GM18517 (cell line): ENCODE data around the gene CACNG8.
"Not testable (repeated sequence)": the region's sequence is repeated elsewhere in the genome, so short reads cannot be mapped to it uniquely, and the experiment has no call there.

Experiments used
- ATAC-seq: cut with Tn5 transposase; IDR thresholded peaks from one replicate; pipeline ENCODE4 v1.9.1; 2021; ENCODE audit warnings: mild to moderate bottlenecking, moderate library complexity; ENCODE audit not compliant: unreplicated experiment

CACNG8 gene

GRCh38 chr19:53962887-53963431 lies at the start of gene CACNG8:
Gene CACNG8, plus strand, starts transcription at chr19:53962937.
- ATAC-seq, result no peak

DNA sequence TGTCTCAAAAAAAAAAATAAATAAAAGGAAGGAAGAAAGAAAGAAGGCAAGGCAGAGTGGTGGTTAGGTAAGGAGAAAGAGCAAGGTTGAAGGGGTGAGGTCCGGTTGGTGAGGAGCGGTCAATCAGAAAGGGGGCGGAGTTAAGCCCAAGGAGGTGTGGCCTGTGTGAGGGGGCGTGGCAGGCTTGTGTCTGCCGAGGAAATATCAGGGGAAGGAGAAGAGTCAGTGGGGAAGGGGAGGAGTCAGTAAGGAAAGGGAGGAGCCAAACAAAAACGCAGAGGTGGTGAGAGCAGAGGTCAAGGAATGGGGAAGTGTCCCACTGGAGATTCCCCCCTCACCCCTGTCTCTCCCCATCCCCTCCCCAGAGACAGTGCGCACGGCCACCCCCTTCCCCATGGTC lies 47.7 kb upstream of the CACNG8 start:
- ATAC-seq, result no peak

- ATAC-seq, result no peak
Observed at GRCh38 chr19:53916004-53916403, 46.7 kb upstream of the CACNG8 start.

GRCh38 chr19:53917356-53917755 lies 45.4 kb upstream of the CACNG8 start:
- no peak for ATAC-seq

- ATAC-seq, result no peak
Observed at GRCh38 chr19:53927739-53928138, 35.0 kb upstream of the CACNG8 start.

DNA sequence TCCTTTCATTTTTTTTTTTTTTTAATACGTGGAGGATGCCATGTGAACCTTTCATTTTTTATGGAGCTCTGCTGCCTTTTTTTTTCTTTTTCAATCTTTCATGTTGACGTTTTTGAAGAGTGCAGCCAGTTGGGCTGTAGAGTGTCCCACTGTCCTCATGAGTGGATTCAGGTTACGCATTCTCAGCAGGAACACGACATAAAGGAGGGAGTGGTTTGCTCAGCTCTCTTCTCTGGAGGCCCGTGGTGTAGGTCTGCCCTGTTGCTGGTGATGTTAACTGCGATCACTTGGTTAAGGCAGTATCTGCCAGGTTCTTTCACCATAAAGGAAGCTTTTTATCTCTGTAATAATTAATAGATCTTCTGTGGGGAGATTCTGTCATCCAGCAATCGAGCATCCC lies 26.7 kb upstream of the CACNG8 start:
- no peak for ATAC-seq

DNA sequence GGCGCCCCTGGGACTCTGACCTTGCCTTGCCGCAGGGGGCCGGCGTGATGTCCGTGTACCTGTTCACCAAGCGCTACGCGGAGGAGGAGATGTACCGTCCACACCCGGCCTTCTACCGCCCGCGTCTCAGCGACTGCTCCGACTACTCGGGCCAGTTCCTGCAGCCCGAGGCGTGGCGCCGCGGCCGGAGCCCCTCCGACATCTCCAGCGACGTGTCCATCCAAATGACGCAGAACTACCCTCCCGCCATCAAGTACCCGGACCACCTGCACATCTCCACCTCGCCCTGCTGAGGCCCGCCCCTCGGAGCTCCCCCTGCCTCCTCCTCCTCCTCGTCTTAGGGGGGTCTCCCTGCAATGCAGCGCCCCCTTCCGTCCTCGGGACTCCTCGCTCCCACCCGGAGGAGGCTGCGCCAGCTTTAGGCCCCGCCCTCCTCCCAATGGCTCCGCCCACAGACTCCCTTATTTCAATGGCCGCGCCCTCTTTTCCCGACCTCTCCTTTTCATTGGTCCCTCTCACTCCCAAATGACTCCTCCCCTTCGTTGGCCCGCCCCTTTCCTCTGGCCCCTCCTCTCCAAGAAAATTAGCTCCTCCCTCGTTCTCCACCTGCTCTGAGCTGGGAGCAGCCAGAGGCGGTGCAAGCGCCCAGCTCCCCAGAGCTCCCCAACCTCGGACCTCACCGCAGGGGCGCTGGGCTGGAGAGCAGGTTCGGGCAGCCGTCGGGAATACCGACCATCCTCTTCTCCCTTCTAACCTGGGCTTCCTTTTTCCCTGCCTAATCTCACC lies 20.5 kb upstream of the CACNG8 start:
- ATAC-seq, result no peak

DNA sequence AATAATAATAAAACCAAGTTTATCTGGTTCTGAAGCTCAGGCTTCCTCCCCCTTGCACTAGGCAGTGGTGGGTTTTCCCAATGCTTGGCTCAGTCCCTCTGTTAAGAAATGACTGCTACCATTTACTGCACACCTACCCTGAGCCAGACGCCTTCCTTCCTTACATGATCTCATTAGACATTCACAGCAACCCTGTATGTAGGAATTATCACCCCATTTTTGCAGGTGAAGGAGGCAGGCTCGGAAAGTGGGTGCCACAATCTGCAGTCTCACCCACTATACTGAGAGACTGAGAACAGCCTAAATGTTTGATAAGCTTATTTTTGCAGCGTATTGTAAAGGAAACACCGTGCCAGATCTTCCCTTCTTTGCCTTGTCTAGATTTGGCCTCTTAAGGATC lies 18.3 kb upstream of the CACNG8 start:
- no peak for ATAC-seq

- no peak for ATAC-seq
Observed at GRCh38 chr19:53944933-53945332, 17.8 kb upstream of the CACNG8 start.

DNA sequence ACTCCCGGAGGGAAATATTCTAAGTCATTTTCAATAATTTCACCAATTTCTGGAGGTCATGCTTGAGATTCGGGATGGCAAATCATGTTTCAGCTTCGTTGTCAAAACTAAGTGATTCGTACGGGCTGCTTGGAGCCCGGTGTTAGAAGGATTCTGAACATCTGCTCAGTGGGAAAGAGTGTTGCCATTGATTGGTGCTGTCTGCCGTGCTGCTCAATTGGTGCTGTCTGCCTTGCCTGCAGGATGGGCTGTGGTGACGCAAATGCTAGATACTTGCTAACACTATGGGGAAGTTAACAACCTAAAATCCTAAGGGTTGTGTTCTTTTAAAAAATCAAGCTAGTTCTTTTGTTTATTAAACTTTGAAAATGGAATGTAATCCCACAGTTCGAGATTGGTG lies 17.3 kb upstream of the CACNG8 start:
- ATAC-seq, result no peak

GRCh38 chr19:53945998-53946397 lies 16.7 kb upstream of the CACNG8 start:
- ATAC-seq, result no peak

- ATAC-seq, result no peak
Observed at GRCh38 chr19:53947624-53948023, 15.1 kb upstream of the CACNG8 start.

DNA sequence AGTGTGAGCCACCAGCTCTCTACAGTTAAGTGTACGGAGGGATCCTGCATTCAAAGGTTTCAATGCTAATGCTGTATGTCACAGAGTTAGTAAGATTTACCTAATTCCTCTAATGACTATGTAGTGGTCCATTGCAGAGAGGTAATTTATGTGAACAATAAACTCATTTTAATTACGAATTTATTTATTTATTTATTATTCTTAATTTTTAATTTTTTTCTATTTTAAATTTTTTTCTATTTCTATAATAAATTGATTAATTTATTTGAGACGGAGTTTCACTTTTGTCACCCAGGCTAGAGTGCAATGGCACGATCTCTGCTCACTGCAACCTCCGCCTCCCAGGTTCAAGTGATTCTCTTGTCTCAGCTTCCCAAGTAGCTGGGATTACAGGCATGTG lies 14.1 kb upstream of the CACNG8 start:
- ATAC-seq, result not testable (repeated sequence)

DNA sequence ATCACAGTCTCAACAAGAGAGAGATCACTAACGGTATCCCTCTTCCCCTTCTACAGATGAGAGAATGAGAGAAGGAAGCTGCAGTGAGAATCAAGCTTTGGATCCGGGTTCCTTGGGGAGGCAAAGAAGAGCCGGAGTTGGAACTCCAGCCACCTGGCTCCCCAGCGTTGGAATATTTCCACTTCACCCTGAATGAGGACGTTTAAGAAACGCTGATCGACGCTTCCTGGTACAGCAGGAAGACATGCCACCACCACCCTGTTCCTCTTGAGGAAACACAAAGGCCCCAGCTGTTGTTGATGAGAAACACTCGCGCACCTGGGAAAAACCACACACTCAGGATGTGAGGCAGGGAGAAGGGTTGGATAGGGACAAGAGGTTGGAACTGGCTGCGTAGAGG lies 11.3 kb upstream of the CACNG8 start:
- ATAC-seq, result no peak

GRCh38 chr19:53951947-53952346 lies 10.8 kb upstream of the CACNG8 start:
- no peak for ATAC-seq

GRCh38 chr19:53953383-53953782 lies 9.4 kb upstream of the CACNG8 start:
- ATAC-seq, result no peak

GRCh38 chr19:53957448-53958167 lies 5.1 kb upstream of the CACNG8 start:
- ATAC-seq, result no peak

GRCh38 chr19:53958168-53958571 lies 4.6 kb upstream of the CACNG8 start:
- no peak for ATAC-seq

- no peak for ATAC-seq
Observed at GRCh38 chr19:53958823-53959757, 3.6 kb upstream of the CACNG8 start.

DNA sequence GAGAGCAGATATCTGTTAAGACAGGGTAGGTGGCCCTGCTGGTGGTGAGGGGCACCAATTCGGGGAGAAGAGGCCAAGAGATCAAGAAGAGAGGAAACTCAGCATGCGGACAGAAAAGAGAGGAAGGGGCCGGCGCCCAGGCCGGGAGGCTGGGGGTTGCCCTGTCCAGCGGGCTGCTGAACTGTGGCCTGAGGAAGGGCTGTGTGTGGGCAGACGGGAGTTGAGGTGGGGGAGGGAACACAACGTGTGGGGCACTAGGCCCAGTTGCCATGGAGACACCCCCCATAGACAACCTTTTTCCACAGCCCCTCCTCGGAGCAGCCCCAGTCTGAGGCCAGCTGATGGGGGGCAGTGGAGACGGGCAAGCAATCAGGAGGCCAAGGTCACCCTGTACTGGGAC lies 2.5 kb upstream of the CACNG8 start:
- no peak for ATAC-seq

DNA sequence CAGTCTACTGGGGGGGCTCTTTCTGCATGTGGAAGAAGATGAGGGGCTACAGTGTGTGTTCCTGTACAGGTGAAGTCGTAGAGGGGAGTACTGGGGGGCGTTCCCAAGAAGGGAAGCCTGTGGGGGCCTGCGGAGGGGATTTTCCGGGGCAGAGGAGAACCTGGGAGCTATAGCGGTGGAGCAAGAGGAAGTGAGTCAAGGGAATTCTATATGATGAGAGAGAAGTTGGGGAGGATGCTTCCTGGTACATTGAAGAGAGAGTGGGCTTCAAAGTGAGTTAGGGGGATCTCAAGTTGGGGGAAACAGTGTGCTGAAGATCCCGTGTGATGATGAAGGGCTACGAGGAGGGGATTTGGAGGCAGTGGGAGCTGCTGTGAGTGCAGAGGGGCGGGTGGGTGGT lies 1.9 kb upstream of the CACNG8 start:
- no peak for ATAC-seq
